Measurements from ENCODE around the gene PARL.

PARL gene

GRCh38 chr3:183808355-183808754, 76.3 kb downstream of the PARL start:
- H3K9ac ChIP-seq, result no peak overlapping the region
- H3K27ac ChIP-seq, result no peak overlapping the region
- no peaks in the 10 kb centered on the region for H3K36me3 ChIP-seq (ENCODE audit: control insufficient read depth, insufficient read depth, low read length)
- H3K79me2 ChIP-seq, result no peaks in the 10 kb centered on the region
- H3K4me2 ChIP-seq (ENCODE audit: low read length), result no peak overlapping the region
- no peak overlapping the region for H2AFZ ChIP-seq
- TF ChIP-seq CTCF (IDR thresholded peaks at IDR 0.05), result no peak
- H3K9me3 ChIP-seq (ENCODE audit: control insufficient read depth, low read length), result no peaks in the 10 kb centered on the region
- no peaks in the 10 kb centered on the region for H3K27me3 ChIP-seq (ENCODE audit: control insufficient read depth, insufficient read depth, low read length)
- H3K4me1 ChIP-seq, result no peaks in the 10 kb centered on the region
- no peak overlapping the region for H3K4me3 ChIP-seq (ENCODE audit: low read depth, low read length)

- Histone ChIP-seq H3K4me3 (ENCODE audit: low read depth, low read length) (no peak overlapping the region), H2AFZ (no peak overlapping the region), H3K27ac (no peak overlapping the region), H3K36me3 (ENCODE audit: control insufficient read depth, insufficient read depth, low read length) (no peaks in the 10 kb centered on the region), H3K27me3 (ENCODE audit: control insufficient read depth, insufficient read depth, low read length) (no peaks in the 10 kb centered on the region), H3K79me2 (no peaks in the 10 kb centered on the region), H3K4me2 (ENCODE audit: low read length) (no peak overlapping the region), H3K9ac (no peak overlapping the region), H3K9me3 (ENCODE audit: control insufficient read depth, low read length) (no peaks in the 10 kb centered on the region), H3K4me1 (no peaks in the 10 kb centered on the region)
- no peak for TF ChIP-seq CTCF (IDR thresholded peaks at IDR 0.05)
These were observed 76.8 kb downstream of the PARL start for GRCh38 chr3:183807881-183808280.

- no peak overlapping the region for H3K27ac ChIP-seq
- no peaks in the 10 kb centered on the region for H3K9me3 ChIP-seq (ENCODE audit: control insufficient read depth, low read length)
- no peaks in the 10 kb centered on the region for H3K4me1 ChIP-seq
- H3K36me3 ChIP-seq (ENCODE audit: control insufficient read depth, insufficient read depth, low read length), result no peaks in the 10 kb centered on the region
- no peak overlapping the region for H3K4me3 ChIP-seq (ENCODE audit: low read depth, low read length)
- H3K27me3 ChIP-seq (ENCODE audit: control insufficient read depth, insufficient read depth, low read length), result no peaks in the 10 kb centered on the region
- no peak overlapping the region for H3K9ac ChIP-seq
- TF ChIP-seq CTCF (IDR thresholded peaks at IDR 0.05), result no peak
- no peak overlapping the region for H3K4me2 ChIP-seq (ENCODE audit: low read length)
- H3K79me2 ChIP-seq, result no peaks in the 10 kb centered on the region
- no peak overlapping the region for H2AFZ ChIP-seq
These were observed 77.4 kb downstream of the PARL start for GRCh38 chr3:183807209-183807728.

- H3K36me3 ChIP-seq (ENCODE audit: control insufficient read depth, insufficient read depth, low read length), result no peaks in the 10 kb centered on the region
- no peak for TF ChIP-seq CTCF (IDR thresholded peaks at IDR 0.05)
These were observed 81.7 kb downstream of the PARL start for GRCh38 chr3:183802989-183803388.

GRCh38 chr3:183801601-183802000, 83.1 kb downstream of the PARL start:
- Histone ChIP-seq H3K9ac (no peak overlapping the region), H3K36me3 (ENCODE audit: control insufficient read depth, insufficient read depth, low read length) (no peaks in the 10 kb centered on the region)
- TF ChIP-seq CTCF (IDR thresholded peaks at IDR 0.05), result no peak

More at GRCh38 chr3:183802989-183803388, 81.7 kb downstream of the PARL start:
- Histone ChIP-seq H3K4me2 (ENCODE audit: low read length) (no peak overlapping the region), H3K9ac (no peak overlapping the region), H3K27ac (no peak overlapping the region), H3K27me3 (ENCODE audit: control insufficient read depth, insufficient read depth, low read length) (no peaks in the 10 kb centered on the region), H2AFZ (no peak overlapping the region), H3K79me2 (no peaks in the 10 kb centered on the region), H3K9me3 (ENCODE audit: control insufficient read depth, low read length) (no peaks in the 10 kb centered on the region), H3K4me3 (ENCODE audit: low read depth, low read length) (no peak overlapping the region), H3K4me1 (no peaks in the 10 kb centered on the region)

More at GRCh38 chr3:183801601-183802000, 83.1 kb downstream of the PARL start:
- no peak overlapping the region for H3K4me2 ChIP-seq (ENCODE audit: low read length)
- H3K79me2 ChIP-seq, result no peaks in the 10 kb centered on the region
- H3K9me3 ChIP-seq (ENCODE audit: control insufficient read depth, low read length), result no peaks in the 10 kb centered on the region
- H2AFZ ChIP-seq, result no peak overlapping the region
- no peaks in the 10 kb centered on the region for H3K4me1 ChIP-seq
- H3K27me3 ChIP-seq (ENCODE audit: control insufficient read depth, insufficient read depth, low read length), result no peaks in the 10 kb centered on the region
- no peak overlapping the region for H3K4me3 ChIP-seq (ENCODE audit: low read depth, low read length)
- no peak overlapping the region for H3K27ac ChIP-seq
